ENCODE results near the gene SPTBN1. TPM values are rescaled to one million over a fixed set of nuclear protein-coding genes. Genes with fewer than 3 reads are reported as not detected.

The SPTBN1 gene
- polyA plus RNA-seq, 2 of the 4 experiments (the other 2 are of a cell fraction): 105 to 126 TPM

- TF ChIP-seq EP300 (IDR thresholded peaks at IDR 0.05) (0 out of 5 replicates have a peak, but pooled peaks of 1 of the 2 experiments have one; percentile 10), BHLHE40 (IDR thresholded peaks at IDR 0.05; ENCODE audit: low read depth, low read length) (0 out of 2 replicates have a peak, but pooled peaks have one; percentile 24), REST (IDR thresholded peaks at IDR 0.05) (no peak), RFX5 (IDR thresholded peaks at IDR 0.05) (no peak)
- ATAC-seq (no peak), DNase-seq (ENCODE audit: low read depth in 1 of 2, low spot score in 1 of 2) (peak in 1 of 2 experiments; percentile 47), FAIRE-seq (no peak)
- ChIA-PET POLR2A (interaction anchor here (1.2 kb wide), 1 partner anchor 58 kb away, joined by 3 read pairs; no protein-coding TSS in a partner anchor), CTCF (interaction anchor here (1.1 to 3.0 kb wide), 7 partner anchors 18 to 470 kb away, joined by 3 to 15 read pairs (median 3); partner anchors contain the start of gene EML6)
- H3K27ac ChIP-seq: peak overlapping the region; percentile 60 to 97
- no peak overlapping the region for H3K4me3 ChIP-seq
- H3K4me2 ChIP-seq: peak overlapping the region; percentile 86
- WGBS (ENCODE audit: missing lambda C conversion rate): 53% methylated on average over 3 of the region's 3 CpGs
- no peaks in the 10 kb centered on the region for H3K9me3 ChIP-seq
- peaks cover 95% of the 10 kb centered on the region for H3K4me1 ChIP-seq
These were observed 120.9 kb downstream of the SPTBN1 start for GRCh38 chr2:54577035-54577434.

- CTCF ChIA-PET: interaction anchor here (1.1 to 1.9 kb wide), 3 partner anchors 21 to 87 kb away, joined by 3 to 4 read pairs (median 3); no protein-coding TSS in a partner anchor
These were observed 122.0 kb downstream of the SPTBN1 start for GRCh38 chr2:54577944-54578647.

GRCh38 chr2:54578648-54579045, 122.5 kb downstream of the SPTBN1 start:
- DNase-seq (ENCODE audit: low read depth in 1 of 2, low spot score in 1 of 2) (no peak), ATAC-seq (no peak), FAIRE-seq (no peak)
- H3K4me1 ChIP-seq: peaks cover 100% of the 10 kb centered on the region
- peak; percentile 56 for TF ChIP-seq MAFK (IDR thresholded peaks at IDR 0.05; ENCODE audit: partially characterized antibody)
- 0 out of 2 replicates have a peak, but pooled peaks have one; percentile 13 for TF ChIP-seq HEYL (CRISPR knock-in tag; IDR thresholded peaks at IDR 0.05)
- no peak for TF ChIP-seq USF2 (IDR thresholded peaks at IDR 0.05)
- H3K4me2 ChIP-seq: peak overlapping the region; percentile 86
- H3K4me3 ChIP-seq: no peak overlapping the region
- POLR2A ChIA-PET: interaction anchor here (1.5 kb wide), 1 partner anchor 47 kb away, joined by 4 read pairs; no protein-coding TSS in a partner anchor
- CTCF ChIA-PET: interaction anchor here (0.7 to 1.9 kb wide), 2 partner anchors 20 to 53 kb away, joined by 3 to 4 read pairs; no protein-coding TSS in a partner anchor
- peak overlapping the region; percentile 60 to 97 for H3K27ac ChIP-seq
- H3K9me3 ChIP-seq: no peaks in the 10 kb centered on the region

More at GRCh38 chr2:54577944-54578647, 122.0 kb downstream of the SPTBN1 start:
- peak overlapping the region; percentile 60 to 97 for H3K27ac ChIP-seq
- FAIRE-seq (no peak), DNase-seq (ENCODE audit: low read depth in 1 of 2, low spot score in 1 of 2) (no peak), ATAC-seq (no peak)
- H3K4me1 ChIP-seq: peaks cover 100% of the 10 kb centered on the region
- 56% methylated on average over 6 of the region's 6 CpGs for WGBS (ENCODE audit: missing lambda C conversion rate)
- no peak overlapping the region for H3K4me3 ChIP-seq
- H3K9me3 ChIP-seq: no peaks in the 10 kb centered on the region
- peak overlapping the region; percentile 86 for H3K4me2 ChIP-seq
- TF ChIP-seq CHD4 (IDR thresholded peaks at IDR 0.05; ENCODE audit: borderline replicate concordance): no peak
- TF ChIP-seq PBX3 (IDR thresholded peaks at IDR 0.05): no peak
- POLR2A ChIA-PET: no interaction called here

- WGBS (ENCODE audit: missing lambda C conversion rate): 53% methylated on average over 8 of the region's 8 CpGs
- ChIA-PET POLR2A (interaction anchor here (1.5 kb wide), 1 partner anchor 48 kb away, joined by 4 read pairs; no protein-coding TSS in a partner anchor), CTCF (interaction anchor here (0.7 to 1.6 kb wide), 3 partner anchors 54 to 125 kb away, joined by 3 to 5 read pairs (median 3); no protein-coding TSS in a partner anchor)
- Histone ChIP-seq H3K4me1 (peaks cover 100% of the 10 kb centered on the region), H3K9me3 (no peaks in the 10 kb centered on the region), H3K4me2 (peak overlapping the region; percentile 86), H3K27ac (peak overlapping the region; percentile 60 to 97), H3K4me3 (0 out of 3 replicates have a peak overlapping the region, but pooled peaks have one; percentile 3)
- no peak for FAIRE-seq
- no peak for DNase-seq (ENCODE audit: low read depth in 1 of 2, low spot score in 1 of 2)
- 0 out of 2 replicates have a peak, but pooled peaks have one; percentile 43 for TF ChIP-seq HEYL (CRISPR knock-in tag; IDR thresholded peaks at IDR 0.05)
- 0 out of 2 replicates have a peak, but pooled peaks have one; percentile 17 for TF ChIP-seq EHF (CRISPR knock-in tag; IDR thresholded peaks at IDR 0.05)
- TF ChIP-seq RFX5 (IDR thresholded peaks at IDR 0.05): no peak
- ATAC-seq: peak; percentile 33 to 43; a peak in 3 of 6 replicates
These were observed 123.0 kb downstream of the SPTBN1 start for GRCh38 chr2:54579061-54579681.
